Hindlimb muscle (tissue), 1 donor: ENCODE measurements around the gene DDC. TPM values are rescaled to one million over a fixed set of nuclear protein-coding genes. Genes with fewer than 3 reads are reported as not detected.
"Not testable (repeated sequence)": the region's sequence is repeated elsewhere in the genome, so short reads cannot be mapped to it uniquely, and the experiment has no call there.

Experiments
- DNase-seq: peaks from one replicate; pipeline ENCODE4 v3.0.0-alpha.2; 2013
- polyA plus RNA-seq: library from polyadenylated mRNA; unstranded; fragments of 120-200 nt; gene quantifications from one replicate; pipeline ENCODE4 v1.2.1, GENCODE V29; 2013; ENCODE audit not compliant: insufficient read length

Gene DDC
- polyA plus RNA-seq, 1 donor: not detected

DNA sequence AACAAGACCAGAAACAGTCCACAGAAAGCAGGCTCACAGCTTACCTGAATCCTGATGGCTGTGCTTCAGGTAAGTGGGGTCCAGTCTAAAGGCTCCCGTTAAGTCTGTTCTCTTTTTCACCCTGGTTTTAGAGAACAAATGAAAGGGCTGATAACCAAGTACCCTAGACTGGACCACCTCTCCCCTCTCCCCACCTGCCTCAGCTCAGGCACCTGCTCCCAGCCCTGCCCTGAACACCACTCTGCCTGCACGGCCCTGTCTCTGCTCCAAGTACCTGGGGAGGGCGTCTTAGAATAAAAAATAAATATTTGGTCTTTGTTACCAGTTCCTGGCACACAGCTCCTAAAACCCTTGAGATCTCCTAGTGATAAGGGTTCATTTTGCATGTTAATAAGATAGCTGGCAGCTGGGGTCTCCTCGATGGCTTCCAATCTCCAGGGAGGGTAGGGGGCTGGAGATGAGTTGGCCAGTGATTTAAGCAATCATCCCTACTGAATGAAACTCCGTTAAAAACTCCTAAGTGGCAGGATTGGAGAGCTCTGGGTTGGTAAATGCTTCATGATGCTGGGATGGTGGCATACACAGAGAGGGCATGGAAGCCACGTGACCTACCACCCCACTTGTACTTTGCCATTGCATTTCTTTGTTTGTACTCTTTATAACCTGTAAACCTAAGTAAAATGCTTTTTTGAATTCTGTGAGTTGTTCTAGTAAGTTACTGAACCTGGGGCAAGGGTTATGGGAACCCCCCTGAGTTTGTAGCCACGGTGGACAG lies 85.3 kb downstream of the DDC start:
- no peak for DNase-seq

- no peak for DNase-seq
Observed at GRCh38 chr7:50477640-50478039, 87.6 kb downstream of the DDC start.

- DNase-seq: no peak
Observed at GRCh38 chr7:50476953-50477625, 88.1 kb downstream of the DDC start.

DNA sequence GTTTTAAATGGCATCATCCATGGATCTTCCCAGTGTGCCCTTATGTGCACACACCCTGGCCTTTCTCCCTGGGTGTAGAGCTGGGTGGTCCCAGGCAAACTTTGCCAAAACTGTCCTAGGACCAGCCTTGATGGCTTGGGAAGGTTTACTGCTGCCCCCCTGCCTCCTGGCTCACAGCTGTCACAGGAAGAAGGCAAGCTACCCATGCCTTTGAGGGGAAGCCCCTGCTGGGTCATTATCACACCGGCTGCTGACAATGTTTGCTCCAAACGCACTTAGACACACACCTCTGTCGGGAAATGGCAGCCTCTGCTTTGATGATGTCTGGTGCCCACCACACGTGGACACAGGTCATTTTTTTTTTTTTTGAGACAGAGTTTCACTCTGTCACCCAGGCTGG lies 89.9 kb downstream of the DDC start:
- no peak for DNase-seq

DNA sequence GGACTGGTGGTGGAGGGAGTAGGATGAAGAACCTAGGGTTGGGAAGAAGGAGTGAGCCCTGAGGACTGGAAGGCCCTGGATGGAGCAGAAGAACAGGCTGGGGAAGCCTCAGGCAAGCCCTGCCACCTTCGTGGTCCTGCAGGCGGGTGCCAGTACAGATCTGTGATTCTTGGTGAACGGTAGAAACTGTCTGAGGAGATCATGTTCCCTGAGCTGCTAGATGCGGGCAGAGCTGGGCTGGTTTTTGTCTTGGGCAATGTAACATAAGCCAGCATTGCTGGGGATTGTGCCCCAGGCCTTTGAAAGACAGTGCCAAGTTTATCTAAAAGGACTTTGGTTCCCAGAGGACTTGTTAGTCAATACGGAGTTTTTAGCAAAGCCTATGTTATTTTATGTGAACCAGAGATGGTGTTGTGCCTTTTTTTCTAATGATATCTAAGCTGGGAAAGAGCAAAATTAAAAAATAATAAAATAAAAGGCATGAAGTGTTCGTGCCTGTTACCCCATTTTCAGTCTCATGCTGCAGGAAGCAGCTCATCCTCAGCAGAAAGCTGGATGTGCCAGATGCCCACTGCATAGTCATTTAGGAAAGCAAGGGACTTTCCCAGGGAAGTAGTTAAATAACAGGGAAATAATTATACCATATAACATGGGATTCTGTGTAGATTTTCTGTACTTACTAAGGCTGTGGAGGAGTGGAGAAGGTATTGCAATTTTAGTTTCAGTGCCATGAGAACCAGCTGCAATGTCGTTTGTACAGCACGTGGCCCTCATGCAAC lies 90.6 kb downstream of the DDC start:
- no peak for DNase-seq

DNA sequence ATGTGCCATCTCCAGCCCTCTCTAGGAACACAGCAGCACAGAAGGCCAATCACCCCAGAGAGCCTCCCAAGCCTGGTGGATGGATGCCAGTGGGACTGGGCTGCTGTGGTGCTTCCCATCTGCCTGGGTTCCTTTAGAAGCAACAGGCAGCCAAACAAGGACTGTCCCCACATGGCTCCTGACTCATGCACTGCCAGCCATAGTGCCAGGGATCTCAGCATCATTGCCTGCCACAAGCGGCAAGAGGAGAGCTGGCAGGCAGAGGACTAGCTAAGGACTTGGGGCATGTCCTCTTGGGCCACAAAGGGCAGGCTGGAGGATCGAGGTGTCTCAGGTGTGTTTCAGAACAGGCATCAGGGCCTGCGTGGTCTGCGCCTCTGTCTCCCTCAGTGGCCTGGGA lies 91.7 kb downstream of the DDC start:
- DNase-seq: no peak

GRCh38 chr7:50472427-50472826 lies 92.8 kb downstream of the DDC start:
- DNase-seq: no peak

- DNase-seq: no peak
Observed at GRCh38 chr7:50471970-50472369, 93.2 kb downstream of the DDC start.

GRCh38 chr7:50470250-50471163 lies 94.7 kb downstream of the DDC start:
- no peak for DNase-seq

GRCh38 chr7:50469181-50469580 lies 96.0 kb downstream of the DDC start:
- DNase-seq: no peak

- peak; percentile 80 for DNase-seq
Observed at GRCh38 chr7:50467817-50468610, 97.2 kb downstream of the DDC start.

DNA sequence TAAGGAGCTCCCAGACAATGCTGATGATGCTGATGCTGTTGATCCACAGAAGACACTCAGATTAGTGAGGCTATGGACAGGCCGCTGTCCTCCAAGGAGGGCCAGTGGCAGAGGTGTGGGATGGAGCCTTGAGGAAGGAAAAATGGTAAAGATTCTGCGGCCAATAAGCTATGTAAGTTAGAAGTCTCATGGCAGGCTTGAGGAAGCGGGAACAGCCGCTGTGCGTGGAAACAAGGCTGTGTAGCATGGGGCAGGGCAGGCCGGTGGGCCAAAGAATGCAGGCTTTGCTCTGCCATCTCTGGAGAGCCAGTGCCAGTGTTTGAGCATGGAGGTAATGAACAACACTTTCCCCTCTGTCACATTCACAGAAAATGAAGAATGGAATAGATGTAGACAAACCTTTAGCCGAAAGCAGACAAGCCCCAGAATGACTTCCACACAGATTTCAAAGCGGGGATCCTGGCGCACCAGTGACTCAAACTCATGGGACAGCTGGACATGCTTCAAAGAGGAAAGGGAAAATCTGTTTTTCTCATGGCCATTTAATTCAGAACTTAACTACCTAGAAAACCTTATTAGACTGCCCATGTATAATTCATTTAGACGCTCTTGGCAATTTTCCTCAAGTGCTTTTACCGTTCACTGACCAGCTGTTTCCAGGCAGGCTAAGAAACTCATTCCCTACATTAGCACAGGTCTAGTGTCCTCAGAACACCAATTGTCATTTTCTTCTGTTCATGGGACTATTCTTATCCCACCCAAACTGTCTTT lies 98.2 kb downstream of the DDC start:
- DNase-seq: peak; percentile 11

GRCh38 chr7:50463035-50463434 lies 102.2 kb downstream of the DDC start:
- no peak for DNase-seq

DNA sequence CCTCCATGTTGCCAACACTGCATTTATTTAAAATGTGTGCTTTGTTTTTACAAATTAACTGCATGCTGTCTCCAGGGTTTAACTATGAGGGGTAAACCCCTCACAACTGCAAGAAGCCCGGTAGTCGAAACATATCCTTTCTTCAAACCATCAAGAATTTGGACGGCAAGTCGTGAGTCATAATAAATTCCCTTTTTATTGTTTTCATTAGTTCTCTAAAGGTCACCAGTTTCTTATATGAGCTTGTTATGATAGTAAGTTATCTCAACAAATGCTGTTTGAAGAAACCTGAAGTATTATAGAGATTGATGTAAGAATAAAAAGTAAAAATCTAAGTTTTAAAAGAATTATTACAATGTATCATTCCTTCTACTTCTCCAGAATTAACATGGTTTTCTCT lies 102.8 kb downstream of the DDC start:
- no peak for DNase-seq

GRCh38 chr7:50461695-50462094 lies 103.5 kb downstream of the DDC start:
- no peak for DNase-seq

- not testable (repeated sequence) for DNase-seq
Observed at GRCh38 chr7:50459183-50459582, 106.0 kb downstream of the DDC start.

DNA sequence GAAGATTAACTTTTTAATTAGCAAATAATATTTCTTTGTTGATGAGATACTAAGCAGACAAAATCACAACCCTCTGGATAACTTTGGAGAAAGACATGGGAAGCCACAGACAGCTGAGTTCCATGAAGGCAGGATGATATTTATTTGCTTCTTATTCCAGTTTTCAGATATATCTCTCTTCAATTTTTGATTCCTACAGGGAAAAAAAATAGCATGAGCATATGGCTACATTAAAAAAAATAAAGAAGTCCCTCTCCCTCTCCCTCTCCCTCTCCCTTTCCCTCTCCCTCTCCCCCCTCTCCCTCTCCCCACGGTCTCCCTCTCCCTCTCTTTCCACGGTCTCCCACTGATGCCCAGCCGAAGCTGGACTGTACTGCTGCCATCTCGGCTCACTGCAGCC lies 106.6 kb downstream of the DDC start:
- DNase-seq: not testable (repeated sequence)

GRCh38 chr7:50456371-50457123 lies 108.7 kb downstream of the DDC start:
- no peak for DNase-seq

- no peak for DNase-seq
Observed at GRCh38 chr7:50455658-50456057, 109.5 kb downstream of the DDC start.

- no peak for DNase-seq
Observed at GRCh38 chr7:50454968-50455367, 110.2 kb downstream of the DDC start.
